AG08396 (cell line): ENCODE results near the gene RERE.

Experiments
- DNase-seq: peaks from one replicate; pipeline ENCODE4 v3.0.0; 2012; ENCODE audit warnings: low spot score, mixed read lengths

Gene RERE

DNA sequence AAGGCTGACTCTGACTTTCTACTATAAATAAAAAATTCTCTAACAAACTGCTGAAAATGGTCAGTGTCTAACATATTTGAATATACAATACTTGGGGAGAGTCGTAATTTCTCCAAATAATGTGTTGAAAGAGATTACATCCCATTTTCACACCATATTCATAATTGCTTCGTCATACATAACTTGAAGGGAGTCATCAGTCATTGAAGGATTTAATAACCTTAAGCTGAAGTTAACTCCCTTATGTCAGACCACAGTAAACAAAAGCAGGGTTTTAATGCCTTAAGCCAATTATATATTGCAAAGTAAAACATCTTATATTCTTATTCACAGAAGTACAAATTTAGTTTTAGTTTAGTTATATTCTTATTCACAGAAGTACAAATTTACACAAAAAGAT is 129.9 kb downstream of the RERE start:
- DNase-seq: no peak

DNA sequence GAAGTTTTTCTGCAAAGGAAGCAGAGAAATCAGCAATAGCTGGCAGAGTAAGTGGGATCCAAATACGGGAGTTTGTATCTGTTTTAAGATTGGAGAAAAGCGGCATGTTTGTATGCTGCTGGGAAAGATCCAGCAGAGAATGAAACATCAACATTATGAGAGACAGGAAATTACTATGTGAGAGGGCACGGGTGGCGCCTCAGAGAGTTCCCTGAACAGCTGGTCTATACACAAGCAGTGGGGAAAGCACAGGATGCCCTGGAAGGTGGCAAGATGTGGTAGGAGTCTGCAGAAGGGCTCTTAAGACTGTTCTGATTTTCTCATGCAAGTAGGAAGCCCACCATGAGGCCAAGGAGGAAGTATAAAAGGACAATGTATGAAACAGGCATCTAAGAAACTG is 130.4 kb downstream of the RERE start:
- DNase-seq: no peak

DNA sequence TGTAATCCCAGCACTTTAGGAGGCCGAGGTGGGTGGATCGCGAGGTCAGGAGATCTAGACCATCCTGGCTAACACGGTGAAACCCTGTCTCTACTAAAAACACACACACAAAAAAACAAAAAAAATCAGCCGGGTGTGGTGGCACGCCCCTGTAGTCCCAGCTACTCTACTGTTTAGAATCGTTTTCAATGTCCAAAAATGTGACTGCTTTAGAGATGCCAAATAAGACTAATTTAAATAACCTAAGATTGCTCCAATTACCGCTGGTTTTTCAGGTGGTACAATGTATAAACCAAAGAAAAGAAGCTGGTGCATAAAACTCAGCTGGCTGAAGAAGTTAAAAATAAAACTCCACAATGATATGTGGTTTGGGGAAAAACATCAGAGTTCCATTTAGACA is 132.0 kb downstream of the RERE start:
- no peak for DNase-seq

- no peak for DNase-seq
Observed at GRCh38 chr1:8684590-8684989, 132.8 kb downstream of the RERE start.

DNA sequence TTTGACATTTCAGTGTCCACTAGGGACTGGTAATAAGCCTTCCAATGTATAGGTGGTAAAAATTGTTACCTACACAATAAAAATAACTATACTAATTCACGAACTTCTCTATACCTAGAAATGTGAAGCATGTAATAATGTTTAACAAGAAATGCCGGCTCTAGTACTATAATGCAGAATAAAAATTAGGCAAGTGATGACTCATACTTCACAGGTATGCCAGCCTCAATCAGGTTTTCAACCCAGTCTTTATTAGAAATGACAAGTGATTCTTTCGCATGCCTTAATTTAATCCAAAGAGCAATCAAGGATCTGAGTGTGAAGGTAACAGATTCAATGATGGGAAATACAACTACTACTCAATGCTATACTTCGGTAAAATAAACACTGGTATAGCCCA is 134.9 kb downstream of the RERE start:
- no peak for DNase-seq

DNA sequence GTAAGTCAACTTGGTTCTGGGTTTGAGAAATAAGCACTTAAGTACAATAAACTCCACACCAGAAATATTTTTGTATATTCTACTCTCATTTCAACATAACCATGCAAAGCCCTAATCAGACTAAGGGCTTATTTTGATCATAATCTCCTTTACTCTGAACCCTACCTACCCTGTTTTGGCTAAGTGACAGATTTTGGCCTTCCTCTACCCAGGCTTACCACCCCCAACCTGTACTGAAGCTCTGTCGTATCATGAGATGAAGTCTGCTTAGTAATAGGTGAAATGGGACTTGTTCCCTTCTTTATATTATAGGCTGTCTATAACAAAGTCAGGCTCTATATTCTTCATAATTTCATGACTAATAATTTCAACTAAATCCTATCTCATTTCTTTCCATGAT is 135.5 kb downstream of the RERE start:
- DNase-seq: no peak

GRCh38 chr1:8680664-8681650 is 136.5 kb downstream of the RERE start:
- DNase-seq: no peak

- no peak for DNase-seq
Observed at GRCh38 chr1:8679929-8680663, 137.3 kb downstream of the RERE start.

DNA sequence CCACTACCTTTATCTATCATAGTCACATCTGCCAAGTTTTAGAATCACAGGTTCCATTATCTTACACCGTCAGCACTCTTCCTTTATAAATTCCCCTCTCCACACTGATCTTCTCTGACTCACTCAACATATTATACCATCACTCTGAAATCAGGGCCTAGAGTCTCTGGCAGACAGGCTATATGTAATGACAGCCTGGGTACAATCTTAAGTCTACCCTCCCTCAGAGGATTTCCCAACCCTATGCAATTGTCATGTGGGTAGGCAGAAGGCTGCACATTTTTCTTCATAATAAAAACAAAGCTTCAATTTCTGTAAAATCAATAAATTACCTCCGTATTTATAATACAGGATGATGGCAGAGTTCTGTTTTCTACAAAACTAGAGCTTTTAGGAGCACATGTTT is 138.0 kb downstream of the RERE start:
- DNase-seq: no peak

DNA sequence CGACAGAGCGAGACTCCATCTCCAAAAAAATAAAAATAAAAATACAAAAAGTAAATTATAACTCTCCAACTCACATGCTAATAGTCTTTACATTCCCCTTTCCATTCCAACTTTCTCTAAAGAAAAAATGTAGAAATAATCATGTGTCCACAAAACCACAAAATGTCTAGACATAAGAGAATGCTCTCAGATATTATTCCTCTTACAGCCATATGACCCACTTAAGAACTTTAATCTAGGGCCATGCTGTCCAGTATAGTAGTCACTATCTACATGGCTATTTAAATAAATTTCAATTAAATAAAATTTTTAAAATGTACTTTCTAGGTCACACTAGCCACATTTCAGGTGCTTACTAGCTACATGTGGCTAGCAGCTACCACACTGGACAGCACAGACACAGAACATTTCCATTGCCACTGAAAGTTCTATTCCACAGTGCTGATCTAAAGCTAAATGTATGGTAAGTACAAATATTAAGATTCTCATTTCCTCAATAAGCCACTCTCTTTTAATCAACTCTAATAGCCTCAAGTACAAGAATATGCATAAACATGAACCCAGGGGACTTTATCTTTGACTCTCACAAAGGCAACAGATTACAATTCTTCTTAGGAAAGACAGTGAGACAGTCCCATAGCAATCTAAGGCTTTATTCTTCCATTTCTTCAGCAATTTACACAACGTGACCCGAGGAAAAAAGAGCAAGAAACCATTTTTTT is 138.6 kb downstream of the RERE start:
- no peak for DNase-seq

- no peak for DNase-seq
Observed at GRCh38 chr1:8677782-8678181, 139.7 kb downstream of the RERE start.

DNA sequence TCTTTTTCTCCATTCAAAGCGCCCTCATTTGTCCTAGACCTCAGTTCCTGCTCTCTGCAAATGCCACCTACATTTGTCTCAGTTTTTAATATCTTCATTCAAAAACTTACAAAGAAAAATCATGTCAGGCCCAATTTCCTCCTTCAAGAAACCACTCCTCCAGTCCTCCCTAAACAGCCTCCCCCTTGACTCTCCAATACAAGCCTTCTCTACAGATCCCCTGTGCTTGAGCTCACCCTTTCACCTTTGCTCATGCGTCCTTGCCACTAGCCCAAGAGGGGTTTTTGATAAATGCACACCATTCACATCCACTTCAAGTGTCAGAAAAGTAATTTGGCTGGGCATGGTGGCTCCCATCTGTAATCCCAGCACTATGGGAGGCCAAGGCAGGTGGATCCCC is 140.6 kb downstream of the RERE start:
- no peak for DNase-seq

DNA sequence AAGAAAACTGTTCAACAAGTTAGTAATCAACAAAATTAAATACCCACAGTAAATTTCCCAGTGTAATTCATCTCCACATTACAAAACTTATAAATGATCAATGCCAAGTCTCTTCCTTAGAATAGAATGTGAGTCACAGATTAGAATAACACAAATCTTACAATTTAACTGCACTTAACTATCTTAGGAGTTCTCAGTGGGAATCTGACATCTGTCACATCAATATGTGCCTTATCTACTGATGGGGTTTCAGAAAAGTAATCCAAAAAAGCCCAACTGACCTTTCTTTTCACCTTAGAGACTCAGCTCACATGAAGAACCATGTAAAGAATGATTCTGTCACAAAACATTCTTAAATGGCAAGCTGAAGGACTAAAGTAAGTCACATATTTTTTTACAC is 141.4 kb downstream of the RERE start:
- no peak for DNase-seq

- DNase-seq: no peak
Observed at GRCh38 chr1:8674912-8675311, 142.5 kb downstream of the RERE start.

- no peak for DNase-seq
Observed at GRCh38 chr1:8674481-8674880, 143.0 kb downstream of the RERE start.

- DNase-seq: peak; percentile 57
Observed at GRCh38 chr1:8671306-8671917, 146.0 kb downstream of the RERE start.

- no peak for DNase-seq
Observed at GRCh38 chr1:8670371-8670818, 147.0 kb downstream of the RERE start.

DNA sequence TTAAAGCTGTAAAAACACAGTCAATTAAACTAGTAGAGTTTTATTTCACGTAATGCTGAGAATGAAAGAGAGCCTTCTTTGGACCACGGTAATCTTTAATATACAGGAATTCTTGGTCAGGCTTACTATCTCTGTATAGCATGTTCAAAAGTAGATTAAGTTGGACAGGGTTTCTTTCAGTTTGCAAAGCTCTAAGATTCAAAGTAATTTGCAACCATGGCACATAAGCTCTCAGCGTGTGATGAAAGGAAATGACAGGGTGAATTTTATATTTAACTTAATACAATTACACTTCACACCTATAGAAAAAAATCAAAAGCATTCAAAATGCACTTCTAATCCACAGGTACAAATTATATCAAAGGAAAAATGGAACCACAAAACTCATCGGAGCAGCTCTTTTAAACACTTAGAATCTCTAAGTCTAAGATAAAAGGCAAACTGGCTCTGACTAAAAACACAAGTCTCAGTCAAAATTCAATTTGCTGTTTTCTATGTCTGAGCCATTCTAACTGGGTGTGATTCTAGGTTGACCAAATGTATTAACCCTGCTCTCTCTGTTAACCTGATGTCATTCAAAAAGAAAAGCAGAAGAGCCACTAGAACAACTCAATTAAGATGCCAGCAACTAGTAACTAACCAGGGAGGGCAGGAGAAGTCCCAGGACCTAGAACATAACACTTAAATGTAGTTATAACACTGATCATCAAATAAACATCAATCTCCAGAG is 147.7 kb downstream of the RERE start:
- DNase-seq: no peak

GRCh38 chr1:8667869-8668594 is 149.4 kb downstream of the RERE start:
- peak; percentile 27 for DNase-seq

DNA sequence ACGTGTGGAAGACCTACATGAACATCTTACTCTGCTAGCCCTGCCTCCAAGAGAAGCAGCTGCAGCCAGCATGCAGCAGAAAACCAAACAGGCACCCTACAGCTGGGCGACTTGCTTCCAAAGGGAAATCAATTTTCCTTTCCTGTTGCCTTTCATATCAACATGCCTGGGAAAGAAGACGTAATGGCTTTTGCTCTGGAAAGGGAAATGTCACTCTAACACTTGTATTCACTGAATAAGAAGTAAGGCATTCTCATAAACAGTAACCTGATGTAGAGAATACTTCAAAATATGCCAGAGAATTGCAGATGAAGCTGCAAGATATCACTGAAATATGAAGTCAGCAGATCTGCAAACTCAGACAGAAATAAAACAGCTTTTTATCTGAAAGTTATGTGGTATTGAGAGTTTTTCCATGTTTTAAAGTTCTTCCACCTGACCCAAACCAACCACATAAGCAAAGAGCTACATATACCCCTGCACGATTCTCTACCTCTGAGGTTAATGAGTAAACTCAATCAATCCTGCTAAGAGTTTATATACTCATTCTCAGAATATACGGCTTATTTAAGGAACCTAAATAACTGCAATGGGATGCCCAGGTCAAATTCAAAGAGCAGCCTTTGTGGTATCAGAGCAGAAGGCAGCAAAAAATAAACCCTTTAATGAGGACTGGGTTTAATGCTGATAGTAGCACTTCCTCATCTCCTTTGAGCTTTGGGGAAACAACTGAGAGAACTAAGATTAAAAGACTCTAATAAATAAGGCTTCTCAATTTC is 150.9 kb downstream of the RERE start:
- DNase-seq: no peak
